Measurements from ENCODE around the gene NRAP. TPM values are rescaled to one million over a fixed set of nuclear protein-coding genes. Genes with fewer than 3 reads are reported as not detected.

The NRAP gene
- total RNA-seq, 1 experiment from 2014 or later: not detected

DNA sequence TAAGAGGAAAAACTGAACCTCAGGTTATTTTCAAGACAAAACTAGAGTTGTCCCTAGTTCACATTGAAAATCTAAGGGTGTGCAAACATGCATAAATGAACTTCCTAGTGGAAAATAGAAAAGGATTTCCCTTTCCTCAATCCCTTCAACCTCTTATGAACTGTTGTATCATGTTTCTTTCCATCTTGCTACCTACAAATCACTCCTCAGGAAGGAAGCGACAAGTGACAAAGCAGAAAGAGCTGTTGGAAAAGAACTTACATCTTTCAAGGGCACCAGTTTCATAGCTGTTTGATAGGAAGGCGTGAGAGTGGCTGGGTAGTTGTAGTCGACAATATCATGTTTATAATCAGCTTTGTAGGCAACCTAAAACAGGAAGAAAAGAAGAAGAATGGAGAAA is 23.9 kb downstream of the NRAP start:
- Mint-ChIP-seq H3K9me3 (no peaks in the 10 kb centered on the region), H3K27me3 (ENCODE audit: low read depth) (peaks cover 4% of the 10 kb centered on the region), H3K4me3 (no peak overlapping the region), H3K36me3 (ENCODE audit: insufficient read depth in 1 of 3, low read depth in 3 of 3) (no peaks in the 10 kb centered on the region), H3K4me1 (peaks cover 0 to 6% of the 10 kb centered on the region in 2 experiments; a peak in 1 of 4 replicates), H3K27ac (no peak overlapping the region)
- Histone ChIP-seq H2BK15ac (ENCODE audit: low read depth, low read length) (no peak overlapping the region), H3T11ph (ENCODE audit: low read length) (no peak overlapping the region), H3K56ac (ENCODE audit: insufficient read length, low read depth, low read length) (no peak overlapping the region), H2BK20ac (ENCODE audit: low read depth, low read length, poor library complexity, severe bottlenecking) (no peak overlapping the region), H3K18ac (ENCODE audit: insufficient read length, low read depth, low read length) (no peak overlapping the region), H3K27me3 (ENCODE audit: insufficient read depth, low read length) (no peaks in the 10 kb centered on the region), H3K23me2 (ENCODE audit: insufficient read length, low read depth, low read length, poor library complexity, severe bottlenecking) (no peaks in the 10 kb centered on the region), H4K20me1 (ENCODE audit: control insufficient read depth, insufficient read depth, insufficient read length) (no peaks in the 10 kb centered on the region), H3K4me1 (ENCODE audit: insufficient read depth, low read length) (no peaks in the 10 kb centered on the region), H3K79me2 (ENCODE audit: insufficient read depth, low read length) (no peaks in the 10 kb centered on the region), H3K27ac (ENCODE audit: insufficient read length, low read depth, low read length) (no peak overlapping the region), H2AK5ac (ENCODE audit: insufficient read length, low read length) (no peak overlapping the region), H4K5ac (ENCODE audit: insufficient read length, low read depth, low read length) (no peak overlapping the region), H3K4ac (ENCODE audit: low read depth, low read length) (no peak overlapping the region), H3K9ac (ENCODE audit: extremely low read depth, insufficient read length, low read length) (no peak overlapping the region), H4K91ac (ENCODE audit: insufficient read length, low read depth, low read length) (no peak overlapping the region), H2AFZ (ENCODE audit: low read length) (no peak overlapping the region), H3K4me2 (ENCODE audit: insufficient read depth, insufficient read length, low read length) (no peak overlapping the region), H2BK5ac (ENCODE audit: insufficient read length, low read length) (no peak overlapping the region), H3K79me1 (ENCODE audit: insufficient read depth, low read depth, low read length, poor library complexity, severe bottlenecking) (no peaks in the 10 kb centered on the region), H2BK120ac (ENCODE audit: low read depth, low read length, poor library complexity, severe bottlenecking) (no peak overlapping the region), H3K14ac (ENCODE audit: insufficient read depth, low read length) (no peak overlapping the region), H2BK12ac (ENCODE audit: insufficient read length, low read depth, low read length) (no peak overlapping the region), H3K9me3 (ENCODE audit: control insufficient read depth, low read depth, low read length) (no peaks in the 10 kb centered on the region), H4K8ac (replicated peaks; ENCODE audit: insufficient read length, low read depth, low read length) (no peak overlapping the region), H3K23ac (ENCODE audit: insufficient read length, low read depth, low read length) (no peak overlapping the region)
- WGBS (ENCODE audit: extremely low coverage, insufficient read length, low lambda C conversion rate): no CpG with 5 or more reads among the region's 3 CpGs
- no peak for DNase-seq
- no peak for TF ChIP-seq CTCF (conservative IDR thresholded peaks at IDR 0.05)

Data from H9 (cell line).